UCSD-AML1 (cell line): Measurements from ENCODE around the gene CPVL.

ENCODE experiments used
- DNase-seq: peaks from one replicate; lab custom pipeline; 2025; ENCODE audit not compliant: unreplicated experiment; lab: John Stamatoyannopoulos, UW

Gene CPVL

GRCh38 chr7:29156907-29157452, 10.6 kb upstream of the CPVL start:
- no peak for DNase-seq

DNA sequence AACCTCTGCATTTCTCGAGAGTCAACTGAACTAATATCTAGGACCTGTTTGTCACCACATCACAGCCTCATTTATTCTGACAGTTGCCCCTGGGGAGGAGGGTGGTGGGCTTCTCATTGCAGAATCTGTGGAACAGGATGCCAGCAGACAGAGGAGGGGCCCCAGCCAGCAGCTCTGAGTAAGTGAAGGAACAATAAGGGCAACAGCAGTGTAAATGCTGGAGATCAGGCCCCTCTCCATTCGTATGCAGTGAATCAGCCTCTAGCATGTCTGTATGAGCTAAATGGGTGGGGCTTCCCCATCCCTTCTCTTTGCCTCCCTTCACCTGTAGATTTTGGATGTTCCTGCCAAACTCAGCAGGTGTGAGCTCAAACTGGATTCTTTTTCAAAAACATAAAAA, 7.7 kb upstream of the CPVL start:
- DNase-seq = no peak

- DNase-seq = no peak
Measured at GRCh38 chr7:29150856-29151255, 4.5 kb upstream of the CPVL start.

- no peak for DNase-seq
Measured at GRCh38 chr7:29149036-29149435, 2.7 kb upstream of the CPVL start.

DNA sequence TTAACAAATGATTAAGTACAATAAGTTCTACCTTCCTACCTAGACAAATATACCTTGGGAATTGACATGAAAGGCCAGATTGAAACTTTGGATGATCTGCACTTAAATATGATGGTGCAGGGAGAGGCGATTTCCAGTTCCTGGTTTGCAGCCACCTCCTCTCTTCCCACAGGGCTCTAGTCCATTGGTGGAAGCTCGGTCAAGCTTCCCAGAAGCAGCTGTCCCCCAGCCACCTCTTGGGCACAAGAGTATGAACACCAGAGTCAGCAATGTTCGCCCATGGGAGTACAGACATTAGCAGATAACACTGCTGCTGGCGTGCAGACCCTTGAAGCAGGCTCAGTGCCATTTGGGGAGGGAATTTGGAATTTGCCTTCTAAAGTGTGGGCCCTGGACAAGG, 1.5 kb upstream of the CPVL start:
- DNase-seq = no peak

GRCh38 chr7:29146888-29147609, 712 bp upstream of the CPVL start:
- no peak for DNase-seq

GRCh38 chr7:29145553-29146056, 732 bp downstream of the CPVL start:
- DNase-seq = no peak

DNA sequence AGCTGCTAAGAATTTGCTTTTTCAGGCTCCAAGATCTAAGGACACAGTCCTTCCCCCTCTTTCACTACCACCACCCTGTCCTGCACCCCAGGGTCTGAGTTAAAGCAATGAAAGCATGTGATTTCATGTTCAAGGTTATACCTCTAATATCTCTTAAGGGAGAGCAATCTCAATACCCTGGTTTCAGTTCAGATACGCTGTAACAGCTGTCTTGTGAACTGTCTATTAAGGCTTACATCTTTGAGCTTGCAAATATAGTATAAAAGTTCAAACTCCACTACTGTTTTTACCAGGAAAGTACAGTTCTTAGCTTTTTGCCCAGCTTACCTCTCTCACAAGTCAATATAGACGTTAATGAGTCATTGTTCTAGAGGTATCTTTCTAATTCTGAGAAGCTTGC, 2.6 kb downstream of the CPVL start:
- no peak for DNase-seq

DNA sequence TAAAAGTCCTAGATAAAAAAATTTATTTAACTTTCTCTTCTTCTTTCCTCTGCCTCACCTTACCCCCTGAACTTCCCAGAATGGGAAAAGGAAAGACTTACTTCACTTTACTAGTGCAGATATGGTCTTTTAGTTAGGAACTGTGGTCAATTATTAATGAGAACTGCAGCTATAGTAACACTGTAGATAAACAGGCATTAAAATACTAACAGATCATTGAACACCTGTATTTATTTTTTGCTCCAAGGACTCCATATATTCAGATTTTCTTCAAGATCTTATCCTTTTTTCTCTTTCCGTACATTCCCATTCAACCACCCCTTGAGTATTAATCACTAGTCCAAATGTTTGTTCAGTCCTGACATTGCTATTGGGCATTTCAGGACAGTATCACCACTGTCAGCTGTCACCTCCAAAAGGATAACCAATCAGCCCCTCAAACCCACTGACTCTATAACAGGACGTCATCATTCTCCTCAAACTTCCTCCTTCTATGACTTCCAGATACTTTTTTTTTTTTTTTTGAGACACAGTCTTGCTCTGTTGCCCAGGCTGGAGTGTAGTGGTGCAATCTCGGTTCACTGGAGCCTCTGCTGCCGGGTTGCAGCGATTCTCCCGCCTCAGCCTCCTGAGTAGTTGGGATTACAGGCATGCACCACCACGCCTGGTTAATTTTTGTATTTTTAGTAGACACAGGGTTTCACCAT, 4.2 kb downstream of the CPVL start:
- no peak for DNase-seq

GRCh38 chr7:29140873-29141468, 5.4 kb downstream of the CPVL start:
- DNase-seq = no peak

- no peak for DNase-seq
Measured at GRCh38 chr7:29139796-29140195, 6.5 kb downstream of the CPVL start.

GRCh38 chr7:29139191-29139590, 7.1 kb downstream of the CPVL start:
- no peak for DNase-seq

DNA sequence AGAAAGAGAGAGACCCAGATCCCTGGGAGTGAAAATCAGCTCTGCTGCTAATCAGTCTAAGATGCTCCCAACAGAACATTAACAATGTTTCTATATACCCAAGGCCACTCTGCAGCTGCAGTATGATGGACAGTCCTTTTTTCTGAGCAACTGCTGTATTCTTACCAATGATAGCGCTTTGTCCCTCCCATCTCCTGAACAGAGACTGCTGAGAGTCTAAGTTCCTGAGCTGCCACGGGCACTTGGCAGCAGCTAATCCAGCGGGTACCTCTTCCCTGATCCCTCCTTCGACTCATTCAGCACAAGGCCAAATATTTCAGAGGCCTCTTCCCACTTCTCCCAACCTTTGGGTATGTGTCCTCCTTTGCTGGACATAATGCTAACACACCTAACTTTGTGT, 7.7 kb downstream of the CPVL start:
- no peak for DNase-seq

DNA sequence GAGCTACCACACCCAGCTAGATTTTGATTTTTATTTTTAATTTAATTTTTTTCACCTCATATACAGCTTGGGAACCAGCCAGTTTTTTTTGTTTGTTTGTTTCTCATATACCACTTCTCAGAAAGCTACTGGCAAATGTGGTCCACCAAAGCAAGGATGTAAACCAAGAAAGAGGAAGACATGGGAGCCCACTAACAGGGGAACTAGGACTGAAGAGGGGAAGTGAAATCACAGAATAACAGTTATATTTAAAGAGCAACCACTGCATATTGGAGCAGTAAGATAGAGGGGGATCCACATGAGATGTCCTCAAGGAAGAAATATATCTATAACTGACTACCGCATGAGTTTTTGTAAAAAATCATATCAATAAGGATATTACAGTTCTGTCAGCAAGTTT, 10.5 kb downstream of the CPVL start:
- no peak for DNase-seq

DNA sequence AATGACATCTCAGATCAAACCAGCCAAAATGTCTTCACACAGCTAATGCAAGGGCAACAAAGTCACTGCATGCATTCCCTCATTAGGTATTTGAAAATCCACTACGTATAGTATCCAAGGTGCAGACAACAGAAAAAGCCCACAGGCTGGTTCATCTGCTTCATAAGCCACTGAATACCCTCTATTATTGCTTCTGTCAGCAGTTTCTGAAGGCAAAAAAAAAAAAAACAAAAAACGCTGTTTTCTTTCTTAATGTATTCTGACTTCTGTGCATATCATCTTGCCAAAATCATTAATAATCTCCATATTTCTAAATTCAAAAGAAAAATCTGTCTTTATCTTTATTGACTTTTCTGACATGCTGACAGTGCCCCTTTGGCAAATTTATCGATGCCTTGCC, 13.4 kb downstream of the CPVL start:
- no peak for DNase-seq

DNA sequence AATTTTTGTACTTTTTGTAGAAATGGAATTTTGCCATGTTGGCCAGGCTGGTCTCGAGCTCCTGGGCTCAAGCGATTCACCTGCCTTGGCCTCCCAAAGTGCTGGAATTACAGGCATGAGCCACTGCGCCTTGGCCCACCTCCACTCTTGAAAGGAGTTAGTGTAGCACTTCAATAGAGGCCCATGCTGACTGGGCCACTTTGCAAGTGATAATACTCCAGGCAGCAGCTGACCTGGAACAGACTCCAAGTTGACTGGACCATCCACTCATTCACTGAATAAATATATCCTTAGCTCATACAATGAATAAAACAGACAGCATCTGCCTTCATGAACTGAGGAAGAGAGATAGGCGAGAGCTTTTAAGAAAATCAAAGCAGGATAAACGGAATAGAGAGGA, 14.7 kb downstream of the CPVL start:
- DNase-seq = no peak

- DNase-seq = no peak
Measured at GRCh38 chr7:29130096-29130495, 16.2 kb downstream of the CPVL start.

DNA sequence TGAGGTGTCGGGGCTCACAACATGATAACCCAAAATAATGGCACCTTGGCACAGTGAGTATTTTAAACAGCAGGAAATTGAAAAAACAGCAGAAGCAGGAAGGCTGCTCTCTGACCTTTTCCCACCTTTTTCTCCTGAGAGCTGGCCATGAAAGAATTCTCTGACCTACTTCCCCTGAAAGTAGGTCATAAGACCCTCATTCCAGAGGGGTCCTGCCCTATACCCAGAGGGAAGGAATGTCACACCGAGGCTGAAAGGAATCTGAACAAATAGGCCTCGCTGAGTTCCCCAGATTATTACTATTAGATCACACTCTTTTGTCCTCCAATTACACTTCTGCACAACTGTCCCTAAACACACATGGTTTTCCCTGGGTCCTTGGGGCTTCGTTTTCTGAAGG, 18.8 kb downstream of the CPVL start:
- no peak for DNase-seq

DNA sequence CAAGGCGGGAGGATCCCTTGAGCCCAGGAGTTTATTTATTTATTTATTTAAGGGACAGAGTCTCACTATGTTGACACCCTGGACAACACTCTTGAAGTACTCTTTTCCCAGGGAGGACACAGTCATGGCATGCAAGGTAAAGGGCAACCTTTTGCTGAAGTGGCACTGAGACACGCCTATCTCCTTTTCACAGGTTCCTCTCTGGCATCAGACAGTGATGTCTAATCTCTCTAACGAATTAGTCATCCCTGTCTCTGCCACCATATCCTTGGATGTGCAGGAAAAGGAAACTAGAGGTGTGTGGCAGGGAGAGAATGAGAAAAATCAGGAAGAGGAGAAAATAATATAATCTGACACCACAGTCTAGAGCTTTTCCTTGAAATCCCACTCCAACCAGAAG, 19.5 kb downstream of the CPVL start:
- DNase-seq = no peak

GRCh38 chr7:29123626-29124190, 22.6 kb downstream of the CPVL start:
- no peak for DNase-seq

DNA sequence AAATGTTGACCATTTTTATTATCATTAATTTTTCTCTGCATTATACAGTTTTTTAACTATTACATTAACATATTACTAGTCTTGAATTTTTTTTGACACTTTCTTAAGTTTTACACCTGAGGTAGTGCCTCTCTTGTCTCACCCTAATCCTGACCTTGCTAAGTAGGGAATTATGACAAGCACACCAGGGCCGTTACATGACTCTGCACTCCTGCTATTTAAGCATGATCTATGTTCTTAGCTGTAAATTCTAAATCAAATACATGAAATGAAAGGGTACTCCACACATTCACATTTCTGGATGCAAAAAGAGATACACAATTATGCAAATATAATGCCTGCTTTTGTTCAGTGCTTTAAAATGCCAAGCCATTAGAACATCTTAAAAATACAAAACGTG, 23.6 kb downstream of the CPVL start:
- no peak for DNase-seq

GRCh38 chr7:29122081-29122480, 24.3 kb downstream of the CPVL start:
- DNase-seq = no peak
